Measurements from ENCODE around the gene DCC. TPM values are rescaled to one million over a fixed set of nuclear protein-coding genes. Genes with fewer than 3 reads are reported as not detected.

Gene DCC
- total RNA-seq, 4 donors from 2014 or later, result 0.27 to 2.5 TPM; not detected in 2

- no peak overlapping the region for H3K27ac ChIP-seq
- intact Hi-C loops (cut with DNase I; ENCODE audit: low total_unique reads) (no loop called here), in situ Hi-C loops (cut with MboI; ENCODE audit: low pct_ligation_motif_present in 1 of 4, low pct_unique_long_range_greater_than_20kb in 1 of 4, low sequenced_read_pairs in 3 of 4) (no loop called here)
- no peak for DNase-seq
- 36 to 61% methylated on average over 2 of the region's 2 CpGs for WGBS, 2 donors (ENCODE audit: low coverage in 1 of 2)
- H3K4me3 ChIP-seq, result no peak overlapping the region
- H3K4me1 ChIP-seq, result no peaks in the 10 kb centered on the region
- H3K9me3 ChIP-seq, result no peaks in the 10 kb centered on the region
- H3K27me3 ChIP-seq, result no peaks in the 10 kb centered on the region
- TF ChIP-seq POLR2AphosphoS5 (IDR thresholded peaks at IDR 0.05) (no peak), POLR2A (IDR thresholded peaks at IDR 0.05) (no peak), CTCF (IDR thresholded peaks at IDR 0.05) (no peak), EP300 (IDR thresholded peaks at IDR 0.05; ENCODE audit: low read depth) (no peak)
- H3K36me3 ChIP-seq, result no peaks in the 10 kb centered on the region
These were observed 678.8 kb downstream of the DCC start for GRCh38 chr18:53018791-53019190.

GRCh38 chr18:53025247-53025646, 685.2 kb downstream of the DCC start:
- no peaks in the 10 kb centered on the region for H3K9me3 ChIP-seq
- no peak overlapping the region for H3K27ac ChIP-seq
- H3K4me1 ChIP-seq, result no peaks in the 10 kb centered on the region
- DNase-seq, result no peak
- in situ Hi-C loops (cut with MboI; ENCODE audit: low pct_ligation_motif_present in 1 of 4, low pct_unique_long_range_greater_than_20kb in 1 of 4, low sequenced_read_pairs in 3 of 4), result no loop called here
- TF ChIP-seq POLR2A (IDR thresholded peaks at IDR 0.05), result no peak
- TF ChIP-seq POLR2AphosphoS5 (IDR thresholded peaks at IDR 0.05), result no peak
- TF ChIP-seq EP300 (IDR thresholded peaks at IDR 0.05; ENCODE audit: low read depth), result no peak
- TF ChIP-seq CTCF (IDR thresholded peaks at IDR 0.05), result no peak
- WGBS, 2 donors (ENCODE audit: low coverage in 1 of 2), result 57 to 64% methylated on average over 3 of the region's 3 CpGs
- no peaks in the 10 kb centered on the region for H3K27me3 ChIP-seq
- no peak overlapping the region for H3K4me3 ChIP-seq
- H3K36me3 ChIP-seq, result no peaks in the 10 kb centered on the region
- intact Hi-C loops (cut with DNase I; ENCODE audit: low total_unique reads), result no loop called here

GRCh38 chr18:53028565-53028964, 688.6 kb downstream of the DCC start:
- peak overlapping the region in 2 of 4 donors; percentile 14 to 15 for H3K27ac ChIP-seq
- DNase-seq, result no peak
- no peaks in the 10 kb centered on the region for H3K4me1 ChIP-seq
- no peaks in the 10 kb centered on the region for H3K9me3 ChIP-seq
- TF ChIP-seq CTCF (IDR thresholded peaks at IDR 0.05) (no peak), EP300 (IDR thresholded peaks at IDR 0.05; ENCODE audit: low read depth) (no peak), POLR2A (IDR thresholded peaks at IDR 0.05) (no peak), POLR2AphosphoS5 (IDR thresholded peaks at IDR 0.05) (no peak)
- no peaks in the 10 kb centered on the region for H3K36me3 ChIP-seq
- 24 to 31% methylated on average over 1 of the region's 1 CpG for WGBS, 2 donors (ENCODE audit: low coverage in 1 of 2)
- intact Hi-C loops (cut with DNase I; ENCODE audit: low total_unique reads), result no loop called here
- in situ Hi-C loops (cut with MboI; ENCODE audit: low pct_ligation_motif_present in 1 of 4, low pct_unique_long_range_greater_than_20kb in 1 of 4, low sequenced_read_pairs in 3 of 4), result no loop called here
- no peak overlapping the region for H3K4me3 ChIP-seq
- no peaks in the 10 kb centered on the region for H3K27me3 ChIP-seq

- intact Hi-C loops (cut with DNase I; ENCODE audit: low total_unique reads), result no loop called here
- Histone ChIP-seq H3K36me3 (no peaks in the 10 kb centered on the region), H3K27me3 (no peaks in the 10 kb centered on the region), H3K4me3 (no peak overlapping the region), H3K4me1 (no peaks in the 10 kb centered on the region), H3K27ac (no peak overlapping the region), H3K9me3 (no peaks in the 10 kb centered on the region)
- in situ Hi-C loops (cut with MboI; ENCODE audit: low pct_ligation_motif_present in 1 of 4, low pct_unique_long_range_greater_than_20kb in 1 of 4, low sequenced_read_pairs in 3 of 4), result no loop called here
- 80 to 88% methylated on average over 1 to 3 of the region's 3 CpGs for whole genome bisulfite sequencing, 2 donors (ENCODE audit: low coverage in 1 of 2)
- DNase-seq, result no peak
- TF ChIP-seq POLR2A (IDR thresholded peaks at IDR 0.05) (no peak), POLR2AphosphoS5 (IDR thresholded peaks at IDR 0.05) (no peak), EP300 (IDR thresholded peaks at IDR 0.05; ENCODE audit: low read depth) (no peak), CTCF (IDR thresholded peaks at IDR 0.05) (no peak)
These were observed 693.1 kb downstream of the DCC start for GRCh38 chr18:53033128-53033527.

Measured in transverse colon (tissue), 4 donors.